Stimulated activated CD4-positive, alpha-beta T cell treated with anti-CD3 and anti-CD28 coated beads, Interleukin-2, amount 100 ng/mL, for 4 hours (primary cell): ENCODE measurements around the gene PERCC1.
"Not testable (repeated sequence)": the region's sequence is repeated elsewhere in the genome, so short reads cannot be mapped to it uniquely, and the experiment has no call there.

Experiments
- DNase-seq: peaks from one replicate; pipeline ENCODE4 v3.0.0-alpha.2; 2020; ENCODE audit warnings: low read depth

The PERCC1 gene

DNA sequence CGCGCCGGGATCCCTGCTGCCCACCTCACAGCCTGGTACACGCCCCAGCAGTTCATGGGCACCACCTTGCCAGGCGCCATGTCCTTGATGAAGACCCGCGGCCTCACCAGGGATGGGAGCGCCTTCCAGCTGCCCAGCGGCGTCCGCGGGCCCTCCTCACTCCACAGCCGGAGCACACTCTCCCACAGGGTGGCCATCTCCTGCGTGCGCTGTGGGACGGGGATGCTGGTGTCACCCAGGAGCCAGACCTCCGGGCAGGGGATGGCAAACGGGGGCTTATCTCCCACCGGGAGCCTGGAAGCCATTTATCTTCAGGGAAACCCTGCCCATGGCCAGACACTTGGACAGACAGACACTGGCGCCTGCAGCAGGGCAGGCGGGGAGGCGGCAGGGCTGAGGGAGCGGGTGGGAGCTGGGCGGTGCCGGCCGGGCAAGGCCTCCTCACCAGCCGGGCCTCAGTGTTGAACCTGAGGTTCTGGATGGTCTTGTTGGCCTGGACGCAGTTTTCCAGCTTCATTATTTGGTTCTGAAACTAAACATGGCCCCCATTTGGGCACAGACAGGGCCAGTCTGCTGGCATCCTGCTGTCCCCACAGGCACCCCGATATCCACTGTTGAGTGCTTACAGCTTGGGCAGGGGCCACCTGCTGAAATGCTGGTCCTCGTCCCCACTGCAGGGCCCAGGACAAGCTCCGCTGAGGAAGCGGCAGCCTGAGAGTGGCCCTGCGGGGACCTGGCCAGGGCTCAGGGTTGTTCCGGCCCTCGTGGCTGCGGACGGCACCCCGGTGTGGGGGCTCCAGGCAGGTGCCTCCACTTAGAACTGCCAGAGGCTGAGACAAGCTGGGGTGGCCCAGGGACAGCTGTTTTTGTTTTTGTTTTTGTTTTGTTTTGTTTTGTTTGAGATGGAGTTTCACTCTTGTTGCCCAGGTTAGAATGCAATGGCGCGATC is 4.0 kb downstream of the PERCC1 start:
- no peak for DNase-seq

DNA sequence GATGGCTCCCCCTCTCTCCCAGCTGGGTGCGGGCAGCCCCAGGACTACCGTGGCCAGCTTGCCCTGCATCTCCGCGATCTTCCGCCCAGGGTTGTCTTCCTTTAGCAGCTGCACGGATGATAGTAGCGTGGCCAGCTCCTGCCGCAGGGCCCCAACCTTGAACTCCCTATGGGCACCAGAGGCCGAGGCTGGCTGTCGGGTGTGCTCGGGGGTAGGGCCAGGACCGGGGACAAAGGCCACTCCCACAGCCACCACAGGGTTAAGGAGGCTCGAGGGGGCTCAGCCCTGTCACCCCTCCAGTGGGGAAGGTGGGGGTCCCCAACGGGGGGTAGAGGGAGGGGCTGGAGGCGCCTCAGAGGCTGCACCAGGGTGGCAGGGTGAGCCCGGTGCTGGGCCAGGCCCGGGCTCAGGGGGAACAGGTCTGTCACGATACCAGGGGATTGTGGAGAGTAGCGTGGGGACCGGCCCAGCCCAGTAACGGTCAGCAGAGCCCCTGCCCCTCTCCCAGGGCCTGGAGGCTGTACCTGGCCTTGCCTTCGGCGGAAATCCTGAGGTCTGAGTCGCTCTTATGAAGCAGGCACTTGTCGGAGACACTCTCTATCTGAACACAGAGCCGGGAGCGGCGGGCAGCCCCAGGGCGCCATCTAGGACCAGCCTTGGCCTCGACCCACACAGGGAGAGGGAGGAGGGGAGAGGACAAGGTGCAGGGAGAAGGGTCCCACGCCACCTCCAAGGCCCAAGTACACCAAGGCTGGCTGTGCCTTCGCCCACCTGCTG is 5.2 kb downstream of the PERCC1 start:
- DNase-seq = no peak

- DNase-seq = no peak
Observed at GRCh38 chr16:1436731-1437355, 6.0 kb downstream of the PERCC1 start.

DNA sequence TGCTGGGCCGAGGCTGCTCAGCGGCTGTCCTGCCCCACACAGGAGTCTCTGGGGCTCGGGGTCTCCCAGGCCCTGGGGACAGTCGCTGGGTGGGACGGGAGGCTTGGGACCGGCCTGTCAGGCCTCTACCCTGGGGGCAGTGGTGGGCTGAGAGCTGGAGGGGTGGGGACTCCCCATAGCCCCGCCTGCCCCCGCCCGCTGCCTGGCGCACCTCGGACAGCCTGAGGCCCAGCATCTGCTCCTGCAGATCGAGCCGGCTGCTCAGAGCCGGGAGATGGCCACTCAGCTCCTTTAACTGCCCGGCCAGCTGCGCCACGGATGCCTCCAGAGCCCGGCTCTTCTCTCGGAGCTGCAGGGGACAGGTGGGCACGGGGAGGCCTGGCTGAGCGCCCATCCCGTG is 6.7 kb downstream of the PERCC1 start:
- DNase-seq = no peak

DNA sequence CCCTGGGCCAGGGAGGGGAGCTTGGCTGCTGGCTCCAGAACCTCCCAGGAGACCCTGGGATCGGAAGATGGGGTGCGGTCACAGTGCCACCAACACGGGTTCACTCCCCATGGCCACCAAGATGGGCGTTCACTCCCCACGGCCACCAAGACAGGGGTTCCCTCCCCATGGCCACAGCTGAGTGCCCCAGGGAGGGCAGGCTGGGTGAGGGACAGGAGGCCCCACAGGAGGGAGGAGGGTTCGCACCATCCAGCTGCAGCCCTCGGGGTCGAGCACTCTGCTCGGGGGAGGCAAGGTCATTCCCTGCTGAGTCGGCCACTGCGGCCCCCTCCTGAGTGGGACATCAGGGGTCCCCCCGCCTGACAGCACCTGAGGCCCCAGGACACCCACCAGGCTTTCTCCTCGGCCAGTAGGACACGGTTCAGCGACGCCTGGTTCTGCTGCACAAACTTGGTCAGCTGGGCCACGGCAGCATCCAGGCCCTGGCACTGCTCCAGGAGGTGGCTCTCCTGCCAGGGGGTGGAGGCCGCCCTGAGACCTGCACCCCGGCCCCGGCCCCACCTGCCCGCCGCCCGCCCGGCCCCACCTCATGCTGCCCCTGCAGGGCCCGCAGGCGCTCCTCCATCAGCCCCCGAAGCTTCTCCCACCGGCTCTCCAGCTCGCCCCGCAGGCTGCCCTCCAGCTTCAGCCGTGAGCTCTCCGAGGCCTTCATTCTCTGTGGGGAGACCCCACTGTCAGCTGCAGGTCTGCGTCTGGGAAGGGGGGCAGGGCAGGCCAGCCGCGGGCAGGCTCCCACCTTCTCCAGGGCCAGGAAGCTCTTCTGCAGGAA is 7.6 kb downstream of the PERCC1 start:
- DNase-seq = no peak

DNA sequence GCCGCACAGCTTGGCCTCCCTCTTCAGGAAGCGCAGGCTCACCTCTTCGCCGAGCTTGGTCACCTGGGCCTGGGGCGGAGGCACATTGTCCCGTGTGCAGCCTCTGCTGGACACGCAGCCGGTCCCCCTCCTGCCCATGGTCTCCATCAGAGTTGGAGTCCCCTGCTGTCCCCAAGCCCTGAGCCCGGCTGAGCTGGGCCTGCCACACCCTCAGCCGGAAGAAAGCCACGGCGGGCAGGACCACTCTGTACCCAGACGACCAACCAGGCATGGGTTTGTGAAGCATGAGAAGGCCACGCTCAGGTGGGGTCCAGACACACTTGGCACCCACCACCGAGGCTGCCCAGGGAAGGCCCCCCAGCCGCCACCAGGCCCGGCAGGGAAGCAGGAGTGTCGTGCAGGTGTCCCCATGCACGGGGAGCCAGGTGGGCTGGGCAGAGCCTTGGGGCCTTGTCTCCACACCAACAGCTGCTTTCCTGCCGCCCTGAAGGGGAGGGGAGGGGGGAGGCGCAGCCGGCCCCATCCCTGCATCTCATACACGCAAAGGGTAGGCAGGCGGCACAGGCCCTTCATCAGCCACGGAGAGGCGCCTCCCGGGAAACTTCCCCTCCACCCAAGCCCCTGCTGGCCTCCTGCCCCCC is 8.3 kb downstream of the PERCC1 start:
- no peak for DNase-seq

DNA sequence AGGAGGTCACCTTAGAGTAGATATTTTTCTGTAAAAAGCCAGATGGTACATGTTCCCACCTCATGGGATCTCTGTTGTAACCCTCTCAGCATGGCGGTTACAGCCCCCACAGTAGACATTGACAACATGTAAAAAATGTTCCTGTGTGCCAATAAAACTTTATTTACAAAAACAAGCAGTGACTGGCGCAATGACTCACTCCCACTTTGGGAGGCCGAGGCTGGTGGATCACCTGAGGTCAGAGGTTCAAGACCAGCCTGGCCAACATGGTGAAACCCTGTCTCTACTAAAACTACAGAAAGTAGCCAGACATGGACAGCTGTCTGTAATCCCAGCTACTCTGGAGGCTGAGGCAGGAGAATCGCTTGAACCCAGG is 8.8 kb downstream of the PERCC1 start:
- not testable (repeated sequence) for DNase-seq

DNA sequence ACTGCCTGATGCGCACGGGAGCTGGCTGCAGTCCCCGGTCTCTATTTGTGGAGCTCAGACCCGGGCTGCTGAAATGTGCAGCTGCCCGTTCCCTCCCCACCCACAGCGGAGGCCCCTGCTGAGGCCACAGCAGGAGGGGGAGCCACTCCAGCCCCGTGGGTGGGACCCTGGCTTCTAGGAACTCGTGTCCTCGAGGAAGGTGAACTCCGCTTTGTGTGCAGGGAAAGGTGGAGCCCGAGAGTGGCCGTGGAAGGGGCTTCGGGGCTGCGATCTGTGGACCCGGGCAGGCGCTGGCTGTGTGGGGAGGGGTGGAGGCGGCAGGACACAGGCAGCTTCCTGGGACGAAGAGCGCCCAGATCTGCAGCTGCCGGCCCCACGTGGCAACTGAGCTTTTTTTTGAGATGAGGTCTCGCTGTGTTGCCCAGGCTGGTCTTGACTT is 10.5 kb downstream of the PERCC1 start:
- DNase-seq = no peak

DNA sequence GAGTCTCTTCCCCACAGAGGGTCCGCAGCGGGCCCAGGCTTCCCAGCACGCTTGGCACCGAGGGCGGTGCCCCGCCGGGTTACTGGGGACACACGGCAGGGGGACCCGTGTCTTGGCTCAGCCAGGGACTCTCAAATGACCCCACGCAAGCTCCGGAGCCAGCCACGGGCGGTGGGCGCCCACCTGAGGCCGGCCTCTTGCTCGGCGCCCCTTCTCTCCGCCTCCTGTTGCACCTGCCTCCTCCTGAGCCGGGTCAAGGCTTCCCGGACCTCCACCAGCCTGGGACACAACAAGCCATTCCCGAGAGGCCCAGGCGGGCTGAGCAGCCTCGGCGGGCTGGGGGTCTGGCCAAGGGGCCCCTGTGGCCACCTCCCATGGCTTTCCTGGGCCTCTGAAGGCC is 11.8 kb downstream of the PERCC1 start:
- no peak for DNase-seq

DNA sequence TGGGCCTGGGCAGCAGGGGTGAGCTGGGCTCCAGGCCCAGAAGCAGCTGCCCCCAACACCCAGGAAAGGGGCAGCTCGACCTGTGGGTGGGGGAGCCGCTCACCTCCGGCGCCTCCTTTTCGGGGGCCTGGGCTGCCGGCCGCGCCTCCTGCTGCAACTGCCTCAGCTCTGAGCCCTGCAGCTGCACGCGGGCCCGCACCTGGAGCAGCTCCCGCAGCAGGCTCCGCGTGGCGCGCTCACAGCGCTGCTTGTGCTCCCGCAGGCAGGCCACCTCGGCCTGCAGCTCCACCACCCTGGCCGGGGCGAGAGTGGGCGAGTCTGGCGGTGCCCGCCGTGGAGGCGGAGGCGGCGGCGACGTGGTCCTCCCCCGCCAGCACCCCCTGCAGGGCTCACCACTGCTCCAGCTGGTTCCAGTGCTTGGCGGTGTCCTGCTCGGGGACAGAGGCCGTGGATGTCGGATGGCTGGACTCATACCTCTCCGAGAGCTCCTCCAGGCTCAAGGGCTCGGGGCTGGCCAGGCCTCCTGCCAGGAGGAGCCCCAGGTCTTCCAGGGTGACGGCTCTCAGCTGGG is 12.6 kb downstream of the PERCC1 start:
- DNase-seq = no peak

DNA sequence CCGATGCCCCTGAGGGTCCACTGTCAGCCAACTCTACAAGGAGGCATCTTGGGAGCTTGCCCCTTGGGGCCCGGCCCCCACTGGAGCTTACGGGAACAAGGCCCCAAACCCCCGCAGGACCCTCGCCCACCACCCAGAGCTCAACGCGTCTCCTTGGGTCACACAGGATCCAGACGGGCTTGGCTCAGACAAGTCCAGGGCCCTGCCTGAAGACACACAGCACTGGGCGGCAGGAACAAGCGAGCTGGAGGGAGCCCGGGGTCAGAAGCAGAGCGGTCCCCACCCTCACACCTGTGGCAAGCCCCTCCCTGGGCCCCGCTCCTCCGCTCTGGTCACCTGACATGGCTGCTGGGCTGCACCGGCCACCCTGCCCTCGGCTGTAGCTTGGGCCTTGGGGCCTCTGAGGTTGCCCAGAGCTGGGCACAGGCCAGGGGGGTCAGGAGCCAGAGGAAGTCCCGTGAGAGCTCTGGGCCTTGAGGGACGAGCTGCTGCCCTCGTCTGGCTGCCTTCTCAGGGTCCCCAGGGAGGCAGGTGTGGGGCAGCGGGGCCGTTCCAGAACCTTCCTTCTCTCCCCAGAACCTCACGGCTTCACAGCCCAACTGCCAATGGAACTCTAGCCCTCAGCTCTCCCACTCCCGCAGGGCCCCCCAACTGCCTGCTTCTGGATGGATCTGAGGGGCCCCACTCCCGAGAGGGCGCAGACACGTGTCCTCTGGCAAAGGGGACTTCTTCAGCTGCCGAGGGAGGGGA is 13.3 kb downstream of the PERCC1 start, which contains the start of gene CCDC154:
CCDC154 (minus strand) TSS at position 577 of the 750 bp plus-strand sequence; CDS start at position 343, 234 bp downstream.
- no peak for DNase-seq

DNA sequence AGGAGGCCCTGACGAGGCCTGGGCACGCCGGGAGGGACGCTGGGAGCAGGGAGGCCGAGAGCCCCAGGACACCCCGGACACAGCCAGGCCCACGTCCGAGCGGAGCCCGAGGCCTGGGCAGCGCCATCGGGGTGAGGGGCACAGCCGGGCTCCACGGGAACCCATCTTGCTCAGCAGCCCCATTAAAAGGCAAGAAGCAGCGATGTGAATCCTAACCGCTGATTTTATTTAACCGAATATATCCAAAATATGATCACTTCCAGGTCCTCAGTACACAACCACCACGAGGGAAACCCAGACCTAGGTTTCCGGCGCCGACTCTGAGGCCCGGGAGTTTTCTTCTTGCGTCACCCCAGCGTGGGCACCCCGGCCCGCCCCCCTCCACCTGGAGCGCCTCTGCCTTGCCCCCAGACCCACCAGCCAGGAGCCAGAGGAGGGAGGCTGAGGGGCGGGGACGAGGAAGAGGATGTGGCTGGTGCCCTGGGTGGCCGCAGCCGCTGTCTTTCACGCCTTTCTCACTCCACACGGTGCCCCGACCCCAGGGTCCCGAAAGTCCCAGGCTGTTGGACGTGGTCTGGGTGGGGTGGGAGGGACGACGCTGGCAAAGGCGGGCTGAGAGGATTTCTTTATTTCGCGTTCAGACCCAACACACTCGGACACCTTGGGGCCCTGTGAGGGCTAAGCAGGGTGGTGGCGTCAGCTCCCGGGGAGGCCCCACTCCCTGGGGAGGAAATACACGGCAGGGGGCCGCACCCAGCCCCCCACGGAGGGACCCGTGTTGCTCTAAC is 14.0 kb downstream of the PERCC1 start:
- no peak for DNase-seq

- no peak for DNase-seq
Observed at GRCh38 chr16:1445518-1446203, 14.8 kb downstream of the PERCC1 start.

GRCh38 chr16:1446296-1447080 is 15.6 kb downstream of the PERCC1 start:
- DNase-seq = no peak

- DNase-seq = no peak
Observed at GRCh38 chr16:1447965-1448364, 17.1 kb downstream of the PERCC1 start.

GRCh38 chr16:1448536-1449116 is 17.7 kb downstream of the PERCC1 start:
- no peak for DNase-seq

DNA sequence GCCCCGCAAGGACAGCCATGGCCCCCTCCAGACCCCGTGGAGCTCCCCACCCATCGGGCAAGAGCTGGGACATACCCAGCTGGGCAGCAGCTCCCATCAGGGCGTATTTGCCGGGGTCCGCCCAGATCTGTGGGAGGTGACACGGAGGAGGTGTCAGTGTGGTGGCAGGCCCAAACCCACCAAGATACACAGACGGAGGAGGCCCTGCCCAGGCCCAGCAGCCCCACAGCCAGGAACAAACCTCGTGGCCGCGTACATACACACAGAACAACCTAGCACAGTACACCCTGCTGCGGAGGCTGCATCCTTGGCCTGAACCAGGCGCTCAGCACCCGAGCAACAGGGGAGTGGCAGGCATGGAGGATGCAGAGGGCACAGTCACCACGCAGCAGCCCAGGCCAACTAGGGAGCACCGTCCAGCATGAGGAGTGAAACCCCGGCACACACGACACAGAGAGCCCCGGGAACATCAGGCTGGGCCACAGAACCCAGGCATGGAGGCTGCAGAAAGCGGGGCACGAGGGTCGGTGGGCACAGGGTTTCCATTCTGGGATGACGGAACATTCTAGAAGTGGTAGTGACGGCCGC is 18.4 kb downstream of the PERCC1 start:
- DNase-seq = no peak
